Lower leg skin (tissue), 4 donors: Measurements from ENCODE around the gene DPYSL3. TPM values are rescaled to one million over a fixed set of nuclear protein-coding genes. Genes with fewer than 3 reads are reported as not detected.

ENCODE experiments used
- DNase-seq, 2 donors: peaks; one replicate each; pipeline ENCODE4 v3.0.0-alpha.2; 2019; ENCODE audit warnings: low spot score in 2 of 2
- H3K4me3 ChIP-seq: fragments of 200-600 bp; sonication (generic); 2 replicates; pipeline ENCODE4 v1.5.1; 2017; ENCODE audit warnings: mild to moderate bottlenecking, low read depth; ENCODE audit not compliant: poor library complexity, severe bottlenecking
- CTCF ChIP-seq, 3 donors: fragments of 450-650 bp; IDR thresholded peaks; one replicate each; pipeline ENCODE4 v1.5.1; 2016; ENCODE audit warnings: antibody characterized with exemption in 3 of 3, mild to moderate bottlenecking in 3 of 3, moderate library complexity in 2 of 3
- POLR2A ChIP-seq, 2 donors: fragments of 450-650 bp; IDR thresholded peaks; one replicate each; pipeline ENCODE4 v1.6.1; 2016 to 2017; ENCODE audit warnings: antibody characterized with exemption in 2 of 2, mild to moderate bottlenecking in 1 of 2, moderate library complexity in 1 of 2
- WGBS, 2 donors: methylation state at CpG; one replicate each; pipeline ENCODE4 v1.1.5; 2018; 5-methylcytosine and 5-hydroxymethylcytosine counted together
- intact Hi-C: fragments of 100-400 bp; cut with DNase I; formaldehyde crosslinking; loops from one replicate; pipeline ENCODE4 v1.15.0; 2023; ENCODE audit warnings: low total_unique reads
- total RNA-seq, 4 donors: library from RNA; depleted of rRNA; stranded (reverse); fragments of >200 nt; gene quantifications; one replicate each; pipeline ENCODE4 v1.1.0, GENCODE V29; 2016

DPYSL3 gene
- total RNA-seq, 4 donors from 2014 or later: 7.1 to 32.2 (median 11.0) TPM

- no peak for DNase-seq
- intact Hi-C loops: no loop called here
- H3K4me3 ChIP-seq: no peak overlapping the region
- TF ChIP-seq POLR2A (IDR thresholded peaks at IDR 0.05) (no peak), CTCF (IDR thresholded peaks at IDR 0.05) (no peak)
- WGBS, 2 donors: 83 to 84% methylated on average over 15 of the region's 15 CpGs
These were observed 115.8 kb downstream of the DPYSL3 start for GRCh38 chr5:147393874-147394672.

GRCh38 chr5:147391781-147392180 lies 118.1 kb downstream of the DPYSL3 start:
- no peak for DNase-seq
- TF ChIP-seq POLR2A (IDR thresholded peaks at IDR 0.05): no peak
- TF ChIP-seq CTCF (IDR thresholded peaks at IDR 0.05): no peak
- intact Hi-C loops: no loop called here
- WGBS, 2 donors: 63 to 64% methylated on average over 5 of the region's 5 CpGs
- H3K4me3 ChIP-seq: no peak overlapping the region

GRCh38 chr5:147390654-147391225 lies 119.1 kb downstream of the DPYSL3 start:
- no peak overlapping the region for H3K4me3 ChIP-seq
- no peak for DNase-seq
- WGBS, 2 donors: 82 to 84% methylated on average over 3 of the region's 3 CpGs
- TF ChIP-seq POLR2A (IDR thresholded peaks at IDR 0.05) (no peak), CTCF (IDR thresholded peaks at IDR 0.05) (no peak)
- intact Hi-C loops: no loop called here

GRCh38 chr5:147388184-147389108 lies 121.4 kb downstream of the DPYSL3 start:
- no peak for DNase-seq
- intact Hi-C loops: no loop called here
- no peak overlapping the region for H3K4me3 ChIP-seq
- WGBS, 2 donors: 68 to 73% methylated on average over 7 of the region's 7 CpGs
- TF ChIP-seq CTCF (IDR thresholded peaks at IDR 0.05): no peak
- no peak for TF ChIP-seq POLR2A (IDR thresholded peaks at IDR 0.05)

- no peak for DNase-seq
- TF ChIP-seq CTCF (IDR thresholded peaks at IDR 0.05) (no peak), POLR2A (IDR thresholded peaks at IDR 0.05) (no peak)
- 60 to 66% methylated on average over 4 of the region's 4 CpGs for WGBS, 2 donors
- intact Hi-C loops: no loop called here
- H3K4me3 ChIP-seq: no peak overlapping the region
These were observed 122.8 kb downstream of the DPYSL3 start for GRCh38 chr5:147387109-147387508.
